Activated CD8-positive, alpha-beta memory T cell treated with anti-CD3 and anti-CD28 coated beads, Interleukin-2, amount 50 U/mL, for 24 hours (primary cell): Measurements from ENCODE around the gene CLEC3B.
"Not testable (repeated sequence)": the region's sequence is repeated elsewhere in the genome, so short reads cannot be mapped to it uniquely, and the experiment has no call there.

Experiments
- DNase-seq: peaks from one replicate; pipeline ENCODE4 v3.0.0-alpha.2; 2020; ENCODE audit errors: extremely low read depth

Gene CLEC3B

GRCh38 chr3:45035441-45036301 is 9.6 kb downstream of the CLEC3B start:
- no peak for DNase-seq

- peak; percentile 89 for DNase-seq
These were observed 11.8 kb downstream of the CLEC3B start for GRCh38 chr3:45037720-45038455.

- DNase-seq: no peak
These were observed 15.6 kb downstream of the CLEC3B start for GRCh38 chr3:45041666-45042065.

GRCh38 chr3:45042162-45042561 is 16.1 kb downstream of the CLEC3B start:
- DNase-seq: no peak

- no peak for DNase-seq
These were observed 17.7 kb downstream of the CLEC3B start for GRCh38 chr3:45043728-45044299.

- no peak for DNase-seq
These were observed 22.1 kb downstream of the CLEC3B start for GRCh38 chr3:45048244-45048643.

- no peak for DNase-seq
These were observed 23.7 kb downstream of the CLEC3B start for GRCh38 chr3:45049807-45050206.

GRCh38 chr3:45051685-45052084 is 25.6 kb downstream of the CLEC3B start:
- no peak for DNase-seq

GRCh38 chr3:45053805-45054195 is 27.7 kb downstream of the CLEC3B start:
- not testable (repeated sequence) for DNase-seq

GRCh38 chr3:45054196-45054857 is 28.2 kb downstream of the CLEC3B start:
- DNase-seq: no peak

GRCh38 chr3:45055032-45055410 is 28.9 kb downstream of the CLEC3B start:
- no peak for DNase-seq

- DNase-seq: no peak
These were observed 29.5 kb downstream of the CLEC3B start for GRCh38 chr3:45055411-45056143.

- no peak for DNase-seq
These were observed 30.7 kb downstream of the CLEC3B start for GRCh38 chr3:45056608-45057301.

GRCh38 chr3:45057557-45057956 is 31.5 kb downstream of the CLEC3B start:
- no peak for DNase-seq

- DNase-seq: no peak
These were observed 33.0 kb downstream of the CLEC3B start for GRCh38 chr3:45059132-45059531.

- DNase-seq: no peak
These were observed 34.2 kb downstream of the CLEC3B start for GRCh38 chr3:45060165-45060892.

GRCh38 chr3:45062697-45063070 is 36.6 kb downstream of the CLEC3B start:
- no peak for DNase-seq

GRCh38 chr3:45064512-45065372 is 38.6 kb downstream of the CLEC3B start:
- DNase-seq: peak; percentile 35

- DNase-seq: no peak
These were observed 39.2 kb downstream of the CLEC3B start for GRCh38 chr3:45065373-45065720.
